Heart left ventricle (tissue), 13 donors: ENCODE data around the gene COL20A1.

Source experiments
- POLR2A ChIP-seq, 2 donors: fragments of 450-650 bp; IDR thresholded peaks; one replicate each; pipeline ENCODE4 v1.6.1; 2017; ENCODE audit warnings: antibody characterized with exemption in 2 of 2, mild to moderate bottlenecking in 2 of 2, moderate library complexity in 2 of 2
- TF ChIP-seq, protein P1 (sequence below), 12 donors: fragments of 200-600 bp; sonication (generic) in 4 of 12; IDR thresholded peaks; one replicate each; pipeline versions ENCODE4 v1.5.0 to v1.8.0; 2018 to 2022; ENCODE audit warnings: antibody characterized with exemption in 12 of 12, mild to moderate bottlenecking in 5 of 12
- donor health status: ischemic (EF 13 %, LVEDD 7.1; RV severe dilation, severe dysfunction).
- donor health status: DM: no; HTN: yes; CAD: no.
- donor health status: DM: no; HTN: no; CAD: no.
- donor health status: ischemic (EF 25% LVEDD 6.9; RV normal size, moderate dysfunction).
- donor health status: ischemic (EF 25% LVEDD 5.7; RV mildly dilated, moderate dysfunction).
- donor health status: ischemic (EF 35%, LVEDD 5.7; RV mildly dilated, moderate dysfunction).
- donor health status: nonischemic (EF 11% LVEDD 7.7; RV severe dilation, severe dysfunction).
- donor health status: DM: yes; HTN: yes; CAD: no.
- donor health status: PGD.
- donor health status: ischemic (EF 29% LVEDD 5.4; RV normal size, mild dysfunction).
- donor health status: nonischemic (EF 23%, LVEDD 6.1; RV moderate dilation, normal function).

DNA sequence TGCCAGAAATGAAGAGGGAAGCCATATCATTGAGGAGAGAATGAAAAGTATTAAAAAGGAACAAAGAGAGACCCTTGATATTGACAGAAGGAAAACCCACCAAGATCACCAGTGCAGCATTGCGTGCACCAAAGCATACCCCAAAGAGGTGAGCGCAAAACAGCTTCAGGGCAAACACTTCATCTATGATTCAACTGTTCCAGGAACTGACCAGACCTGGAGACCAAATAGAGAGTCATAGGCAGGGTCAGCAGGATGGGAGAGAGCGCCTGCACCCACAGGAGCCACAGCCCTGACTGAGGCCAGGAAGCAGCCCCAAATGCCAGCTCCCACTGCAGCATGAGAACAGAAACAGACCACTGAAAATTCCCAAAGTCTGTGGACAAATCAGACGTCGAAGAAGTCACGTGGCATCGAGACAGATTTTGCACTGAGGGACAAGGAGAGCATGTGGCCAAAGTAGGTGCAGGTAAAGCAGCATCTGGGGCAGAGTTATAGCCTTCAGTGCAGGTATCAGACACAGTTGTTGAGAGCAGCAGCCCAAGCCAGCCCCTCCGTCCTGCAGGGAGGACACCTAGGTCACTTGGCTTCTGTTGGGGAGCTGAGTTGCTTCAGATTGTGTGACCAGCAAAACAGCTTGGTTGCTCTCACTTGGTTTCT is 38.9 kb downstream of the COL20A1 start:
- TF ChIP-seq, protein P1, sequence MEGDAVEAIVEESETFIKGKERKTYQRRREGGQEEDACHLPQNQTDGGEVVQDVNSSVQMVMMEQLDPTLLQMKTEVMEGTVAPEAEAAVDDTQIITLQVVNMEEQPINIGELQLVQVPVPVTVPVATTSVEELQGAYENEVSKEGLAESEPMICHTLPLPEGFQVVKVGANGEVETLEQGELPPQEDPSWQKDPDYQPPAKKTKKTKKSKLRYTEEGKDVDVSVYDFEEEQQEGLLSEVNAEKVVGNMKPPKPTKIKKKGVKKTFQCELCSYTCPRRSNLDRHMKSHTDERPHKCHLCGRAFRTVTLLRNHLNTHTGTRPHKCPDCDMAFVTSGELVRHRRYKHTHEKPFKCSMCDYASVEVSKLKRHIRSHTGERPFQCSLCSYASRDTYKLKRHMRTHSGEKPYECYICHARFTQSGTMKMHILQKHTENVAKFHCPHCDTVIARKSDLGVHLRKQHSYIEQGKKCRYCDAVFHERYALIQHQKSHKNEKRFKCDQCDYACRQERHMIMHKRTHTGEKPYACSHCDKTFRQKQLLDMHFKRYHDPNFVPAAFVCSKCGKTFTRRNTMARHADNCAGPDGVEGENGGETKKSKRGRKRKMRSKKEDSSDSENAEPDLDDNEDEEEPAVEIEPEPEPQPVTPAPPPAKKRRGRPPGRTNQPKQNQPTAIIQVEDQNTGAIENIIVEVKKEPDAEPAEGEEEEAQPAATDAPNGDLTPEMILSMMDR (IDR thresholded peaks at IDR 0.05), result no peak
- no peak for TF ChIP-seq POLR2A (IDR thresholded peaks at IDR 0.05)
